GM21423 (cell line): Measurements from ENCODE around the gene NCK2.

Experiments
- ATAC-seq: cut with Tn5 transposase; IDR thresholded peaks from one replicate; pipeline ENCODE4 v1.9.1; 2021; ENCODE audit warnings: mild to moderate bottlenecking, moderate library complexity; ENCODE audit not compliant: unreplicated experiment

The NCK2 gene

DNA sequence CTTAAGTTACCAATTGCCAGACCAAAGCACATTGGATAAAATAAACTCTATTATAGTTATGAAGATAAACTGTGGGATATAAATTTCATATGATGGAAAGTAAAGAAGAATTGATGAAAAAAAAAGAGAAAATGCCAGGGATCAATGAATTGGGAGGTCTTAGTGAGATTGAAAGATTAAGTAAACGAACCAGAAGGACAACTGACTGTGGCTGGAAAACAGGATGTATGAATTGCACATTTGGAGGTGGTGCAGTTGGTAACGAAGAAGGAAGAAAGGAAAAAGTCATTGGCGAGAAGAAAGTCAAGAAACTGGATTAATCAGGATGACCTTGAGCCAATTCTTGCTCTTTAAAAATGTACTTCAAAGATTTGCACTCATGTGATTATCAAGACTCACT is 166.7 kb downstream of the NCK2 start:
- ATAC-seq = no peak

DNA sequence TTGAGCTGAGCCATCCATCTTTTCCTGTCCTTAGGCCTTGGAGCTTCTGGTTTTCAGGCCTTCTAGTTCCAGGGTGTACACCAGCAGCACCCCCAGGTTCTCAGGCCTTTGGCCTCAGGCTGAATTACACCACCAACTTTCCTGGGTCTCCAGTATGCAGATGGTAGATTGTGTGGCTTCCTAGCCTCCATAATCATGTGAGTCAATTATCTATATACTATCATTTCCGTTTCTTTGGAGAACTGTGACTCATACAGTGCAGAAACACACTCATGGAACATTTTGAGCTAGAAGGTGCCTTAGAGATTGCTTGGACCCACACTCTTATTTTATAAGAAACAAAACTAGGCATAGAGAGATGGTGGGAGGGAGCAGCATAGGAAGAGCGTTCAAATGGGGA is 167.4 kb downstream of the NCK2 start:
- no peak for ATAC-seq

DNA sequence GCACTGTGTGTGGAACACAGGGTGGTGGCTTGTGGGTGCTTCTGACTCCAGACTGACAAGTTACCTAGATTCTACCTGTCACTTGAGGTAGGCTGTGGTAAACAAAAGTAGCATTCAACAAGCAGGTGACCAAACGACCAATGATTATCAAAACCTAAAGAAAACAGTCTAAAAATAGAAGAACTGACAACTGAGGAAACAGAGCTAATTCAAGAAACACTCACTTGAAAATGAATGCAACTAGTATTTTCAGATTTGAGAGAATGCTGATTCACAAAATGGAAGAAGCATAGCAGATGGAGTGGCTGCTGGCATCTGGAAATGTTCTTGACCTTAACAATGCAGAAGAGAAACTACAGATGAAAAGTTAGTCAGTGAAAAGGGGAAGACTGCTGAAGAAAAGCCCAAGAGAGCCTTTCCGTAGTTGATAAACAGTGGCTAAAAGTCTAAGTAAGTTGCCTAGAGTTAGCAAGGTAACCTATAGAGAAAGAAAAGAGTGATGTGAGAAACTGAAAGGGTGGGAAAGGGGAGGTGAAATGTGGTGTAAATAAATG is 170.4 kb downstream of the NCK2 start:
- peak; percentile 68 for ATAC-seq

DNA sequence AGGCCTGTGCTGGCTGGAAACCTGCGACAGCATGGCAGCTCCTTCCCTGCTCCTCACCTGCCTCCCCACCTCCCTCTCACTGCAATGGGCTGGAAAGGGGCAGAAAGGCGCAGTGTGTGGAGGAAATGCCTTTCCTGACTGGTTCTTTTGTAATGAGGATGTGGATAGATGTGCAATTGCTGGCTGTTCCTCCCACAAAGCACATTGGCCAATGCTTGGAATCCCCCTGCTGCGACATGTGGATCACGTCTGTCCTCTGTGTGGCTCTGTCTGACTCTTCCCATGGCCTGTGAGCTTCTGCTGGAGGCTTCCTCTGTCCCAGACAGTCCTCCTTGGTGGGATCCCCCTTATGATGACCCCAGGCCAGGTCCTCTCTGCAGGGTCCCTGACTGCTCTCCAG is 172.5 kb downstream of the NCK2 start:
- ATAC-seq = no peak

DNA sequence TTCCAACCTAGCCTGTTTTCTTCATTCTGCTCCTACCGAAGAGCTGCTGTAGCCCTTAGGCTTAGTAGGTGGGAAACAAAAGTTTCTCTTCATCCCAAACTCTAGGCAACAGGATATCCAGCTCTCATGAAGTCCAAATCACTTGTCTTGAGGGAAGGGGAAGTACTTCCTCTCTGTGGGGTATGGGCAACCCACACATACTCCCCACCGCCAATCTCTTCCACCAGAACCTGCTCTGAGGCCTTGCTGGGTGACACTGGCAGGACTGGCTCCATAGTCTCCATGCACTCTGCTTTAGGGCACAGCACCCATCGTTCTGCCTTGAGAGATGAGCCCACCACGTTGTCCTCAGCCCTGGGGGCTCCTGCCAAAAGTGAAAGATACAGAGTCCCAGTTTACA is 173.0 kb downstream of the NCK2 start:
- no peak for ATAC-seq

DNA sequence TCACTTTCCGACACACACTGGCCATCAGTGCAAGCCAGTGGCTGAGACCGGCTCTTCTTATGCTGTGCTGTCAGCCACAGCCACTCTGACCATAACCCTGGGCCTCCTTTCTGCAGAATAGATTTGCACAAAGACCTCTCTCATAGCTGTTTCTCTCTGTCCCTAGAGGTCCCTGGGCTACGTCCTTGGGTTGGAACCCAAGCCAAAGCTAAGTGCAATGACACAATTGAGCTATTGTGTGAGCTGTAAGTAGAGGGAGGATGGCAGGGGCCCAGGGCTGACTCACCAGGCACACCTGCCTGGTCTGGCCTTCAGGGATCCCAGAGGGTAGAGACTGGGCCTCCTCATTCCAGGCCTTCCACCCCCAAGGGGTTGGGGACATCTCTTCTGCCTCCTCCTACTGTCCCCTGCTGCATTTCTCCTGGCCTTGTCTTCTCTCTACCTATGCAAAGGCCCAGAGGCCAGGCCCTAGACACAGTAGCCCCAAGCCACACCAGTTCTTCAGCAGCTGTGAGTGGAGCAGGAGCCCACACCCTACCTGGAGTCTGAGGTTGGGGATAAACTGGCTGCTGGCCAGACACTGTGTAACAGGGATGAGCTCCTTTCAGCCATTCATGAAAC is 174.6 kb downstream of the NCK2 start:
- no peak for ATAC-seq

DNA sequence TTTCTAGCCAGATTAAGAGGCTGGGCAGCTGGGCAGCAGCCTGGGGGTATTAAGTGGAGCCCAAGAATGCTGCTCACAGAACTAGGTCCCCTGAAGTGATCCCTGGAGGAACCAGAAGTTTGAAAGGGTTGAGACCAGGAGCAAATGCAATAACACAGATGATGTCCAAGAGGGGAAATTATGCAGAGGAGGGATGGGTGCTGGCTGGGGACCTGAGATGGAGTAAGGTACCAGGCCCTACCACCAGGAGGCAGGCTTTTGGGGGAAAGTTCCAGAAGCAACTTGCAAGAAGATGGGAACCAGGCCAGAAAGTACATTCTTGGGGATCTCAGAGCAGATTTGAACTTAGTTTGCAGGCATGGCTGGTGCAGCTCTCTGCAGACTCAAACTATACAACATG is 175.1 kb downstream of the NCK2 start:
- no peak for ATAC-seq

DNA sequence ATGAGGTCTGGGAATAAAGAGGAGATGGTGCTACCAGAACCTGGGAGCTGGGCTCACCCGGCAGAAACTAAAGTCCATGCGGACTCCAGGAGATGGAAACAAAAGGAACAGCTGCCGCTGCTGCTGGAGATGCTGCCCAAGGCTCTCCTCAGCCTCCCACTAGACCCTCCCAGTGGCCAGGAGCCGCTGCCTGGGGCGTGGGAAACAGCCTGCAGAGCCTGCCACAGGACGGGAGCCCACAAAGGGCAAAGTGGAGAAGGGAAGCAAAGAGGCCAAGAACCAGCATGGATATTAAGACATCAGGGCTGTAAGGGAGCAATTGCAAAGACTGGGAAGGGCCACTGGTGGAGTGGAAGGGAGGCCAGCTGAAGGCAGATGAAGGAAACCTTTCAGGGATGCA is 179.6 kb downstream of the NCK2 start:
- ATAC-seq = no peak

DNA sequence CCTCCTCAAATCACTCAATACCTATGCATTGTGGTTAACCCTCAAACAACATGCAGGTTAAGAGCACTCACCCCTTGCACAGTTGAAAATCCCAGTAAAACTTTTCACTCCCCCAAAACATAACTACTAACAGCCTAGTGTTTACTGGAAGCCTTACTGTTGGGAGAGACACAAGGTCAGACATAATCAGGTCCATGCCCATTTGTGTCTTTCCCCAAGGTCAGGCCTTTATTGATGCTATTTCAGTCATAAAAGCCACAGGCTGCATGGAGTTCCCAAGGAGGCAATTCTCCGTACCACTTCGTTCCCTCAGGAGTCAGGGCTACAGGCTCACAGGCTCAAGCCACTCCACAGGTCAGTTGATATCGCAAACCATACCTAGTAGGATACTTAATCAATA is 180.2 kb downstream of the NCK2 start:
- no peak for ATAC-seq

DNA sequence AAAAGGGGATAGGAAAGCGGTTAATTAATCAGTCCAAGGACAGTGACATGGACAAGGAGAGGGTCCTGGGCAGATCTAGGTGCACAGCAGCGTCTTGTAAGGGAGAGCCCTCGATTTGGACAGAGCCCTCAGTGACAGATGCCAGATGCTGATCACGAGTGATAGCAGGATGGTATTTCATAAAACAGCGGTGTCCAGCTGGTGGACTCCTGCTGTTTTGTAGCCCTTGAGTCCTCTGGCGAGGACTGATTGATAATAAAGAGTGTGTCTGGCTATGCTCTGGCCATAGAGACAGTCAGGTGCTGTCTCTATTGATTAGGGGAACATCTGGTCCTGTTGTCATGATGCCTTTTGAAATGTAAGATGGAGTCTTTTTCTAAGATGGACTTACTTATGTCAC is 180.7 kb downstream of the NCK2 start:
- ATAC-seq = no peak

DNA sequence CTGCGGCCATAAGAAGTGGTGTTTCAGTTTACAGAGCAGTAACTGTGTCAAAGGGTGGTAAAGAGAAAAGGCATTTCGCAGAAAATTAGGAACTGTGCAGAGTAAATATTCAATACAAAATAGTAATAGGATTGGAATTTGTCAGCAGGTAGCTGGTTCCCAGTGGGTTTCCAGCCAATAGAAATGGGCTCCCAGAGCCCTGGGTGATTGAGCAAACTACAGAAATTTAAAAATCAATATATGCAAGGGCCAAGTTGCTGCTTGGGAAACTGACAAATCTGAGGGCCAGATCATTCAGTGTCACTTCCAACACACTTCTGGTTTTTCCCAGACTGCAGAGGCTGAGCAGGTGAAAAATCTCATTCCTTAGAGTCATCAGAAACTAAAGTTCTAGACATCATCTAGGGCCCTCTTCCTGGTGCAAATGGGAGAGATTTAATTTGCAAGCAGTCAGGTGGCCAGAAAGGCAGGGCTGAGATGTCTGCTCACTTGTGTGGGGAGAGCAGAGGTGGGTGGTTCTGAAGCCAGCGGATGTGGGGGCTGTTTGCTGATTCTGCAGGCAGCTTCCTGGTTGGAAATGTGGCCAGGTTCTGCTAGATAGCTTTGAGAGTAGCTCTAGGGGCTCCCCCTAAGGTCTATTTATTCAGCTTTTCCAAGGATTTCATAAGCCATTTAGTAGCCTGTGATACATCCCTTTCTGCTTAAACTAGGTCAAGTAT is 182.4 kb downstream of the NCK2 start:
- ATAC-seq = no peak

DNA sequence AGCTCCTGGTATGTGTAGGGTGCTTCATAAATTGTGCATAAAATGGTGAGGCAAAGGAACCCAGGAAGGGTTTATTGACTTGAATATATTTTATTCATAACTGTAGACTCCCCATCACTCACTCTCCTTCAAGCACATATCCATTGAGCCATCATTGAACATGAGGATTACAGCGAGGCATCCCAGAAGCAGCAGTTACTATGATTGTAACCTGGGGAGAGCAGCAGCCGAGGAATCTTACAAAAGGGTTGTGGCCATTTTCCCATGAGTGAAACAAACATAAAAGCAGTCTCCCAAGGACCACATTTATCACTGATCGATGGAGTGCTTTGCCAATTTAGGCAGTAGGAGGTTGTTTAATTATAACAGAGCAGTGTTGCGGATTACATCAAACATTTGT is 183.4 kb downstream of the NCK2 start:
- no peak for ATAC-seq

DNA sequence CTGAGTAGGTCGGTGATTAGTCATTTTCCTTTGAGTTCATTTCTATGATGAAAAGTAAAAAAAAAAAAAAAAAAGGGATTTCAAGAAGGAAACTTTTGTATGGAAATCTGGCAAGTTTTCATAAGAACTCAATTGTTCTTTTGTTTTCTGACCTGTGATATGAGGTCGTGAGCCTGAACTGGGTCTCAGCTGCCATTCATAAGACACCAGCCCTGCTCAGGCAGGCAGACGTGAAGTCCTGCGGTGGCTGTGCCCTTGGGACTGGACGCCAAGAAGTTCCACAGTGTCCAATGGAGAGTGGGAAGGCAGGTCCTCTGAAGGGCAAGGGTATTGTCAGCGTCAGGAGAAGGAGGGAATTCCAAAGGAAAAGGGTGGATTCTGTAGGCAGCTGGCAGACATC is 183.9 kb downstream of the NCK2 start:
- ATAC-seq = no peak

DNA sequence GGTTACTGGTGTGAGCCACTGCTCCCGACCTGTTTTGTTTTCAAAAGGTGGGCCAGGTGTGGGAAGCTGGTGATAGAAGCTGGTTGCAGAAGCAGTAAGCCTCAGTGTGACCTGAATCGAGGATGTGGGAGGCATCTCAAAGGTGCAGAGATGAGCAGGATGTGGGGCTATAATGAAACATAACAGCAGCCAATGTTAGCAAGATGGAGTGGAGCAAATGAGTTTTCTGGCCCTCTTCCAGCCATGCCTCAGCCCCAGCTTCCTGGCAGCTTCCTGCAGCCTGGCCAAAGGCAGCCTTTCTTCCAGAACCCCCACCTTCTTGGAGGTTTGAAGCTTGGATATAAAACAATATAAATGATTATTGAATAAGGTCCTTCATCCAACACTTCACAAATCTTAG is 184.8 kb downstream of the NCK2 start:
- ATAC-seq = no peak

DNA sequence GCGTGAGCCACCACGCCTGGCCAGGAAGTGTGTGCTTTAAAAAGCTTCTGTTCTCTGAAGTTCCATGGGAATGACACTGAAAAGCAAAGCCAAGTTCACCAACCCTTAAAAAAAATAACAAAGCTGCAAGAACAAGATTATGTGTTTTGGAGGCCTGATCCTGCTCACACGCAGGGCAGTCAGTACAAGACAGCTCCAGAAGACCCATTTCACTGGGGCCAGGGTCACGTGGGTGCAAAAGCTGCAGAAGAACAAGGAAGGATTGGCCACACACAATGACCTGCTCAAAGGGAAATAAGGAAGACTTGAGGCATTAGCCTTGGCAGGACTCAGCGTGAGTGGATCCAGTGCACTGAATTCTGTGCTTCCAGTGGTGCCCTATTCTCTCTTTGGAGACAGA is 187.9 kb downstream of the NCK2 start:
- no peak for ATAC-seq

DNA sequence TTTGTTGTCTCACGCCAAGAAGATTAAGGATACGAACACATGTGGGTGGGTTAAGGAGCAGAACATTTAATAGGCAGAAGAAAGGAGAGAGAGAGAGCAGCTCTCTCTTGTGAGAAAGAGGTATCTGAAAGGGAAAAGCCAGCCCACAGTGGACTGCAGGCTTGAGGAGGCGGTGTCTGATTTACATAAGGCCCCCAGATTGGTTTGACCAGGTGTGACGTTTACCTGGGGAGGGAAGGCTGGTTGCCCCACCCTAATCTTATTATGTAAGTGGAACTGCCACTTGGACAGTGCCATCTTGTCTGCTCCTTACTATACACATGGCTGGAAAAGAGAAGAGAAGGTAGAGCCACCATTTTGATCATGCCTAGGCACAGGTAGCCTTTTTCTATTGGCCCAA is 189.2 kb downstream of the NCK2 start:
- no peak for ATAC-seq

DNA sequence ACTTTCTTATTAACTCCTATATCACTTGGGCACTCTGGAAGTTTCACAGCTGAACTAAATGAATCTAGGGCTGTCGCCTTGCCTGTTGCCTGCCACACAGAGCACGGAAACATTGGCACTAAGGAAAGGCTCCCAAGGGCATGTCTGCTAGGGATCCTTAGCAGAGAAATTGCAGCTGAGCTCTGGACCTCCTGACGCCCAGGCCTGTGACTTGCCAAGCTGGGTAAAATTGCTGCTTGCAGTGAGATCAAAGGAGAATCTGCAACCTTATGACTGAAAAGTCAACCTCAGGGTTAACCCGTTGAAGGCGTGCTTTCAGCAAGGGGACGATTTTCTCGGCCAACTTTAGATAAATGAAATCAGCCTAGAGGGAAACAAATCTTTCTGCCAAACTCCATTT is 189.8 kb downstream of the NCK2 start:
- no peak for ATAC-seq

DNA sequence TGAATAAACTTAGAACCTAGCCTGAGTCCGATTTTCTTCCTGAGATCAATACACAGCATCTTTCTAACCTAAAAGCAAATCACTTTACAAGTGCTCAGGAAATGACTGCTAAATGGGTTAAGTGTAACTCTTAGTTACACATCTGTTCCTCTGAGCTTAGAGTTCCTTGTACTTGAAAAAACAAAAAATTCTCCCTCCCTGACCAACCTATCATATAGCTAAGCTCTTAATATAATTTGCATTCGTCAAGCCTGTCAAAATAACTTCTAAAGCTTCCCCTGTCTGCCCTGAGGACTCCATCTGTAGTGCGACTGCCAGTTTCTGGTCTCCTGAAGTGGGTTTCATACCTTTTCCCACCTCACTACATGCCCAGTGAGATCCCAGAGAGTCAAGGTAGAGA is 190.4 kb downstream of the NCK2 start:
- no peak for ATAC-seq

DNA sequence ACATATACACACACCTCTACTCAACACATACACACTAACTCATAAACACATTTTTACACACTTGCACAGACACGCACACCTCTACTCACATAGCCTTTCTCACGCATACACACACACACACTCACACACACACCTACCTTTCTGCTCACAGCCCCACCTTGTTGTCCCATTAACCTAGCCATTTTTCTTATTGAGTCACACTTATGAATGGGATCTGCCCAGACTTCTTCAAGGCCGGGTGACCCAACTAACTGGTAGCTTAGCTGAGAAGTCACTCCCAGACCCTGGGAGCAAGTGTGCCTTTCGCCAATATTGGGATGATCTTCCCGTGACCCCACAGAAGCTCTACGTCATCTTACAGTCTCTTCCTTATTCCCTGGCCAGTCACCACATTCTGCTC is 192.2 kb downstream of the NCK2 start:
- ATAC-seq = no peak

DNA sequence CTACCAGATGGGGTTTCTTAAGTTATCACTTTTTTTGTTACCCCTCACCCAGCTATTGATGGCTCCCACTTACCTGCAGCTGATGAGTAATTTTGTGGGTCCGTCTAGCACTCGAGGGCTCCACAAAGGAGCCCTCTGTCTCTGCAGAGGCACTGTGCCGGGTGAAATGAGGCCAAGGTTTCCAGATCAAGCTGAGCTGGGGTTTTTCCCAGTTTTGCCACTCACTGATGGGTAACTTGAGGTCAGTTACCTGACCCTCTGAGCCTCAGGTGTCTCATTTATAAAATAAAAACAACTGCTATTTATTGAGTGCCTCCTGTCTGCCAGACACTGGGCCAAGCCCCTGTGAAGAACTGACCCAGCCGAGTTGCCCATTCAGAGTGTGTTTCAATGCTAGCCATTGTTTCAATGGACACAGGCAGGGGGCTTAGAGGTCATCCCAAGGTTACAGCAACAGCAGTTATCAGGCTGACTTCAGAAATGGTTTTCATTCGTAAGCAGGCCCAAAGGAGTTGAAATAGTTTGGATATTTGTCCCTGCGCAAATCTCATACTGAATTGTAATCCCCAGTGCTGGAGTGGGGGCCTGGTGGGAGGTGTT is 192.9 kb downstream of the NCK2 start:
- ATAC-seq = no peak
